ENCODE results near the gene ST6GALNAC3.
A peak's percentile ranks its signal among the peaks of the same experiment; 100 is the strongest.

The ST6GALNAC3 gene

DNA sequence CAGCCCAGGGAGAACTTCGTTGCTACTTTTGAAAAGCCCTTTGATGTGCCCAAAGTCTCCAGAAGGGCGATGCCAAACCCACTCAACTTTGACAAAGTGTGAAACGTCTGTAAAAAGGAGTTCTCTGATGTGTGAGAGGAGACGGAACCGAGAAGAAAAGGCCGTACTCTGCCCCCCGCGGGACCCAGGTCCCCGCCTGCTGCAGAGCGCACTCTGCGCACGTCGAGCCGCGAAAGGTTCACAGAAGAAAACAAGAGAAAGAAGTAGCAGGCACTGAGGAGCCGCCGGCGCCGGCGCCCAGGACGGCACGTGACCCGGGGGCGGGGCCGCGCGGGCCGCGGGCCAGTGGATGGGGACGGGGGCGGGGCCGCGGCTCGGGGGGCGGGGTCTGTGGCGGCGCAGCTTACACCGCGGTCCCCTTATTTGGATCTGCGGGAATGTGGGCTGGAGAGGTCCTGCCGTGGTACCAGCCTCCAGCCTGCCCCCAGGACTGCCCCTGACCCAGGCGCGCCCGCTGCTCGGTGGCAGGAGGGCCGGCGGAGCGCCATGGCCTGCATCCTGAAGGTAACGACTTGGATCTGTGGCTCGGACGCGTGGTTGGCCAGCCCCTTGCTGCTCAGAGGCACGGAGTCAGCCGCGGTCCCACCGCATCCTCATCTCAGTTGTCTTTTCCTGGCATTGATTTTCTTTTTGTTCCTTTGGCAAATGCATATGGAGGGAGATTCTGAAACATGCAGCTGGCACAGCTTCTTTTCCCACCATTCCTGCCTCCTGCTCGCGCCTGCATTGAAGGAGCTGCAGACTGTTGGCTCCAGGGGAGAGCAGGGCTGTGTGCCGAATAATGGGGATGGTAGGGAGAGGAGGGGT is at the start of gene ST6GALNAC3:
ST6GALNAC3 (plus strand) TSS at position 426 of the 867 bp plus-strand sequence.
- in situ Hi-C loops (cut with MboI; ENCODE audit: low sequenced_read_pairs, unreplicated experiment) = no loop called here
- peak; percentile 85 for DNase-seq (ENCODE audit: low spot score)
- TF ChIP-seq, protein P1, sequence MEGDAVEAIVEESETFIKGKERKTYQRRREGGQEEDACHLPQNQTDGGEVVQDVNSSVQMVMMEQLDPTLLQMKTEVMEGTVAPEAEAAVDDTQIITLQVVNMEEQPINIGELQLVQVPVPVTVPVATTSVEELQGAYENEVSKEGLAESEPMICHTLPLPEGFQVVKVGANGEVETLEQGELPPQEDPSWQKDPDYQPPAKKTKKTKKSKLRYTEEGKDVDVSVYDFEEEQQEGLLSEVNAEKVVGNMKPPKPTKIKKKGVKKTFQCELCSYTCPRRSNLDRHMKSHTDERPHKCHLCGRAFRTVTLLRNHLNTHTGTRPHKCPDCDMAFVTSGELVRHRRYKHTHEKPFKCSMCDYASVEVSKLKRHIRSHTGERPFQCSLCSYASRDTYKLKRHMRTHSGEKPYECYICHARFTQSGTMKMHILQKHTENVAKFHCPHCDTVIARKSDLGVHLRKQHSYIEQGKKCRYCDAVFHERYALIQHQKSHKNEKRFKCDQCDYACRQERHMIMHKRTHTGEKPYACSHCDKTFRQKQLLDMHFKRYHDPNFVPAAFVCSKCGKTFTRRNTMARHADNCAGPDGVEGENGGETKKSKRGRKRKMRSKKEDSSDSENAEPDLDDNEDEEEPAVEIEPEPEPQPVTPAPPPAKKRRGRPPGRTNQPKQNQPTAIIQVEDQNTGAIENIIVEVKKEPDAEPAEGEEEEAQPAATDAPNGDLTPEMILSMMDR (IDR thresholded peaks at IDR 0.05; ENCODE audit: borderline replicate concordance, control extremely low read depth, extremely low read depth, insufficient read depth, missing control alignments) = no peak

- TF ChIP-seq, protein P1 (IDR thresholded peaks at IDR 0.05; ENCODE audit: borderline replicate concordance, control extremely low read depth, extremely low read depth, insufficient read depth, missing control alignments) = no peak
- in situ Hi-C loops (cut with MboI; ENCODE audit: low sequenced_read_pairs, unreplicated experiment) = no loop called here
- no peak for DNase-seq (ENCODE audit: low spot score)
Observed at GRCh38 chr1:76027341-76027740, 47.2 kb upstream of the ST6GALNAC3 start.

DNA sequence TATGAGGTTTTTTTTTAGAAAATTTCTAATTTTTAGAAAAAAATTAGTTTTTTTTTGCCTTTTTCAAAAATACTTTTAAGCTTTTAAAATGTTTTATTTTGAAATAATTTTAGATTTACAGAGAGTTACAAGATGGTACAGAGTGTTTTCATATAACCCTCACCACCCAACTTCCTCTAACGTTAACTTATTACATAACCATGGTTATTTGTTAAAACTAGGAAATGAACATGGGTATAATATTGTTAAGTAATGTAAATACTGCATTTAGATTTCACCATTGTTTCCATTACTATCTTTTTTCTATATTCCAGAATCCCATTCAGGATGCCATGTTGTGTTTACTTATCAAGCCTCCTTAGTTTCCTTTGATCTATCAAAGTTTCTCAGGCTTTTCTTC is 45.2 kb upstream of the ST6GALNAC3 start:
- no peak for DNase-seq (ENCODE audit: low spot score)
- TF ChIP-seq, protein P1 (IDR thresholded peaks at IDR 0.05; ENCODE audit: borderline replicate concordance, control extremely low read depth, extremely low read depth, insufficient read depth, missing control alignments) = no peak
- in situ Hi-C loops (cut with MboI; ENCODE audit: low sequenced_read_pairs, unreplicated experiment) = no loop called here

DNA sequence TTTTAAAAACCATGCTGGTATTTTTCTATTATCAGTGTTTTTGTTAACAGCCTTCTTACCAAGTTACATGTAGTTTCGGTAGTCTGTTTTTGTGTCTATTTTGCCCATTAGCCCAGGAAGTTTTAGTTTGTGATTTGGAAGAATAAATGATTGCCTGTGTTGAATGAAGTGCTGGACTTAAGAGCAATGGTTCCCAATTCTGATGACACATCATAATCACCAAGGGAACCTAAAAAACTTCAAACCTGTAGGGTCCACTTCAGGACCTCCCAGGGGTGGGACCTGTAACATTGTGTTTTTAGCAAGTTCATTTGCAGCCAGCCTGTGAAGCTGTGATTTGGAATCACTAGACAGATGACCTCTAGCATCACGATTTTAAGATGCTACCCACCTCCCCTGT is 43.0 kb upstream of the ST6GALNAC3 start:
- TF ChIP-seq, protein P1 (IDR thresholded peaks at IDR 0.05; ENCODE audit: borderline replicate concordance, control extremely low read depth, extremely low read depth, insufficient read depth, missing control alignments) = no peak

GRCh38 chr1:76033800-76034475 is 40.6 kb upstream of the ST6GALNAC3 start:
- in situ Hi-C loops (cut with MboI; ENCODE audit: low sequenced_read_pairs, unreplicated experiment) = no loop called here
- TF ChIP-seq, protein P1 (IDR thresholded peaks at IDR 0.05; ENCODE audit: borderline replicate concordance, control extremely low read depth, extremely low read depth, insufficient read depth, missing control alignments) = no peak
- DNase-seq (ENCODE audit: low spot score) = no peak

More for the DNA sequence above, 43.0 kb upstream of the ST6GALNAC3 start:
- in situ Hi-C loops (cut with MboI; ENCODE audit: low sequenced_read_pairs, unreplicated experiment) = no loop called here
- DNase-seq (ENCODE audit: low spot score) = no peak

DNA sequence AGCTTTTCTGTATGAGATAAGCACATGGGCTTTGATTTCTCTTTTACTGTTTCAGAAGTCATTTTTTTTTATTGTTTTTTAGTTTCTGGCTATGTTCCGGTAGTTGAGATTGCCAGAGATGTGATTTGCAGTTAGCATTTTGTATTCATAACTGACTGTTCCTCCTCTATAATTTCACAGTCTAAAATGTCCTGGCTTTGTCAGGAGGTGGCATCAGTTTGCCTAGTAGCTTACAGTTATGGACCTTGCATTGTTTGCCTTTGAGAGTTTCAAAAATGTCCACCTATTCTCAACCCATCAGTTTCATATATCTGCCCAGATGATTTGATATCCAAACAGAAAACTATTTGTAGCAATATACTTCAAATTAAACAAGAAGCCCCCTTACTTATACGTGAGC is 39.5 kb upstream of the ST6GALNAC3 start:
- in situ Hi-C loops (cut with MboI; ENCODE audit: low sequenced_read_pairs, unreplicated experiment) = no loop called here
- TF ChIP-seq, protein P1 (IDR thresholded peaks at IDR 0.05; ENCODE audit: borderline replicate concordance, control extremely low read depth, extremely low read depth, insufficient read depth, missing control alignments) = no peak
- DNase-seq (ENCODE audit: low spot score) = no peak
